NCI-H2171 treated with DMSO at 0.1 percent for 48 hours (cell line): ENCODE results near the gene DYRK2.

Experiments used
- DNase-seq: peaks from one replicate; lab custom pipeline; 2025; lab: John Stamatoyannopoulos, UW

DYRK2 gene

GRCh38 chr12:67648521-67649260 lies at the start of gene DYRK2:
Gene DYRK2, plus strand, starts transcription at chr12:67648745. Its CDS starts 389 bp downstream, at chr12:67649134.
- DNase-seq: peak; percentile 76

GRCh38 chr12:67599691-67600090 lies 48.9 kb upstream of the DYRK2 start:
- no peak for DNase-seq

- DNase-seq: no peak
Observed at GRCh38 chr12:67601126-67601525, 47.4 kb upstream of the DYRK2 start.

- peak; percentile 80 for DNase-seq
Observed at GRCh38 chr12:67609226-67609870, 39.2 kb upstream of the DYRK2 start.

- no peak for DNase-seq
Observed at GRCh38 chr12:67613040-67613439, 35.5 kb upstream of the DYRK2 start.

- no peak for DNase-seq
Observed at GRCh38 chr12:67617629-67618028, 30.9 kb upstream of the DYRK2 start.

GRCh38 chr12:67618303-67618702 lies 30.2 kb upstream of the DYRK2 start:
- DNase-seq: no peak

GRCh38 chr12:67621112-67621511 lies 27.4 kb upstream of the DYRK2 start:
- no peak for DNase-seq

GRCh38 chr12:67621926-67622325 lies 26.6 kb upstream of the DYRK2 start:
- peak; percentile 57 for DNase-seq

- DNase-seq: peak; percentile 67
Observed at GRCh38 chr12:67623259-67623658, 25.3 kb upstream of the DYRK2 start.

GRCh38 chr12:67624355-67624754 lies 24.2 kb upstream of the DYRK2 start:
- no peak for DNase-seq

GRCh38 chr12:67625004-67625403 lies 23.5 kb upstream of the DYRK2 start:
- DNase-seq: no peak

- no peak for DNase-seq
Observed at GRCh38 chr12:67626156-67626555, 22.4 kb upstream of the DYRK2 start.

- no peak for DNase-seq
Observed at GRCh38 chr12:67630373-67631088, 18.0 kb upstream of the DYRK2 start.

- DNase-seq: no peak
Observed at GRCh38 chr12:67632005-67632404, 16.5 kb upstream of the DYRK2 start.

- no peak for DNase-seq
Observed at GRCh38 chr12:67633024-67633610, 15.4 kb upstream of the DYRK2 start.

GRCh38 chr12:67633708-67634107 lies 14.8 kb upstream of the DYRK2 start:
- DNase-seq: no peak

GRCh38 chr12:67634303-67634761 lies 14.2 kb upstream of the DYRK2 start:
- no peak for DNase-seq

- no peak for DNase-seq
Observed at GRCh38 chr12:67637718-67638117, 10.8 kb upstream of the DYRK2 start.

- DNase-seq: no peak
Observed at GRCh38 chr12:67638694-67639093, 9.9 kb upstream of the DYRK2 start.

GRCh38 chr12:67640863-67641262 lies 7.7 kb upstream of the DYRK2 start:
- no peak for DNase-seq

- DNase-seq: no peak
Observed at GRCh38 chr12:67645126-67645525, 3.4 kb upstream of the DYRK2 start.

GRCh38 chr12:67645601-67646000 lies 2.9 kb upstream of the DYRK2 start:
- no peak for DNase-seq
